Right lobe of liver (tissue), 4 donors: ENCODE measurements around the gene MYO16.

Experiments used
- POLR2A ChIP-seq: fragments of 450-650 bp; IDR thresholded peaks from one replicate; pipeline ENCODE4 v1.6.1; 2017; ENCODE audit warnings: antibody characterized with exemption, mild to moderate bottlenecking
- TF ChIP-seq, protein P1 (sequence below), 4 donors: fragments of 200-600 bp in 3 of 4; fragments of 450-650 bp in 1 of 4; IDR thresholded peaks; one replicate each; pipeline versions ENCODE4 v1.5.1 to v1.8.0; 2016 to 2022; ENCODE audit warnings: antibody characterized with exemption in 4 of 4, mild to moderate bottlenecking in 2 of 4
- donor health status: DM: no; HTN: no; CAD: no.
- donor health status: DM: no; HTN: no; CAD: no.
- donor health status: DM: no; HTN: yes; CAD: no.

DNA sequence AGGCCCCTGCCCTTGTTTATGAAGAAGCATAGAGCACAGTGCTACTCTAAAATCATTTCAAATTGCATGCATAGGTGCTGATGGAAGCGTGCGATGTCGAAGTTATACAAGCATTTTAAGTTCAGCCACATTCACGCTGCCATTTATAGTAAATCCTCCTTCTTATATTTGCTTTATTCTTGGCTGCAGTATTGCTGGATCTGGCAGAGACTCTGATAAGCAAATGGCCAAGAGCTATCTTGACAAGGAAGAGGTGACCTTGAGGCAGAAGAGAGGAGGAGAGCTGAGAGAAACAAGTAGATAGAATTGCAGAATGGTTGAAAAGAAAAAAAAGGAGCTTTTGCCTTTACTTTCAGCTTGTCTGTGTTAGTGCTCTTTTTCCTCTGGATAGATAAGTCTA, 18.9 kb upstream of the MYO16 start:
- TF ChIP-seq, protein P1, sequence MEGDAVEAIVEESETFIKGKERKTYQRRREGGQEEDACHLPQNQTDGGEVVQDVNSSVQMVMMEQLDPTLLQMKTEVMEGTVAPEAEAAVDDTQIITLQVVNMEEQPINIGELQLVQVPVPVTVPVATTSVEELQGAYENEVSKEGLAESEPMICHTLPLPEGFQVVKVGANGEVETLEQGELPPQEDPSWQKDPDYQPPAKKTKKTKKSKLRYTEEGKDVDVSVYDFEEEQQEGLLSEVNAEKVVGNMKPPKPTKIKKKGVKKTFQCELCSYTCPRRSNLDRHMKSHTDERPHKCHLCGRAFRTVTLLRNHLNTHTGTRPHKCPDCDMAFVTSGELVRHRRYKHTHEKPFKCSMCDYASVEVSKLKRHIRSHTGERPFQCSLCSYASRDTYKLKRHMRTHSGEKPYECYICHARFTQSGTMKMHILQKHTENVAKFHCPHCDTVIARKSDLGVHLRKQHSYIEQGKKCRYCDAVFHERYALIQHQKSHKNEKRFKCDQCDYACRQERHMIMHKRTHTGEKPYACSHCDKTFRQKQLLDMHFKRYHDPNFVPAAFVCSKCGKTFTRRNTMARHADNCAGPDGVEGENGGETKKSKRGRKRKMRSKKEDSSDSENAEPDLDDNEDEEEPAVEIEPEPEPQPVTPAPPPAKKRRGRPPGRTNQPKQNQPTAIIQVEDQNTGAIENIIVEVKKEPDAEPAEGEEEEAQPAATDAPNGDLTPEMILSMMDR (IDR thresholded peaks at IDR 0.05) = no peak
- no peak for TF ChIP-seq POLR2A
